PFSK-1 (cell line): Measurements from ENCODE around the gene SLC25A26.

Experiments used
- POLR2AphosphoS5 ChIP-seq: IDR thresholded peaks from 2 replicates; pipeline ENCODE4 v1.6.1; 2012; ENCODE audit warnings: low read depth, mild to moderate bottlenecking, control low read depth, low read length, moderate library complexity
- REST ChIP-seq, 2 experiments: IDR thresholded peaks; 2 replicates each; pipeline versions ENCODE4 v1.6.1 to v1.8.0; 2011 to 2012; ENCODE audit warnings: low read depth in 2 of 2, low read length in 2 of 2, control low read depth in 1 of 2, inconsistent platforms in 1 of 2, mild to moderate bottlenecking in 1 of 2, moderate library complexity in 1 of 2; ENCODE audit not compliant: insufficient read depth in 1 of 2
- SIN3A ChIP-seq: IDR thresholded peaks from 2 replicates; pipeline ENCODE4 v1.6.1; 2012; ENCODE audit warnings: mild to moderate bottlenecking, low read length, moderate library complexity, borderline replicate concordance; ENCODE audit not compliant: insufficient read depth
- TAF1 ChIP-seq: IDR thresholded peaks from 2 replicates; pipeline ENCODE4 v1.6.1; 2012; ENCODE audit warnings: low read length, control low read depth, borderline replicate concordance; ENCODE audit not compliant: insufficient read depth

DNA sequence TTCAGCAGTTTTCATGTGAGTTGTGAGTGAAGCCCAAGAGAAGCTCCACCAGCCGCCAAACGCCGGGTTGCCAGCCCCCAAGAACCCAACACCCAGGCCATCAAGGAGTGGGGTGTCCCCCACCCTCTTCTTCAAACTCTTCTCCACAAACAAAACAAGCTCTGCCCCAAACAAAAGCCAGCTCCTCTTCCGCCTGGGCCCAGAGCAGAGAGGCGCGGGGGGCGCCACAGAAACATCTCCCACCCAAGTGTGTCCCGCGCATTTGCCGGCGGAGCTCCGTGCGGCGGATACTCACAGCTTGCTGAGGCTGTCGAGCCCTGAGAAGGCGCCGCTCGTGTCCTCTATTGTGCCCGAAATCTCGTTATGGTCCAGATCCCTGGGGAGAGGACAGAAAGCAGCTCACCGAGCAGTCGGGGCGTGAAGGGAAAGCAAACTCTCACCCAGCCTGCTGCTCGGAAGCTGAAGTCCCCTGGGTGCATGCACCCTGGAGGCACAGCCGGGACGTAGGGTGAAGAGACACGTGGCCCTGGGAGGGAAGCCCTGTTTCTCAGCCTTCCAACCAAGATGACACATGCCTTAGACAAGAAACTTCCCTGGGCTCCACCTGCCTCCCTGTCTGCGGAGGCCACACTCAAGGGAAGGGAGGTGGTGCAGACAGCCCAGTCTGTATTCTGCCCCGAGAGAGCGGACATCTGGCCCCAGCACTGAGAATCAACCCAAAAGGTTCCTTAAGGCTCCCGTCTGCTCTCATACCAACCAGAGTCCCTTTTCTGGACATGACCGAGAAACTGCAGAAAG lies 184.3 kb downstream of the SLC25A26 start:
- TF ChIP-seq REST (IDR thresholded peaks at IDR 0.05; ENCODE audit: insufficient read depth in 1 of 2, low read depth in 2 of 2, low read length in 2 of 2) (no peak), TAF1 (no peak), POLR2AphosphoS5 (no peak), SIN3A (no peak)
